HEK293 (cell line): Measurements from ENCODE around the gene SERPING1.

Source experiments
- CTCF ChIA-PET: fragments of 350-600 bp; formaldehyde crosslinking; extraction: SDS; loops from one replicate; lab custom pipeline; 2021; ENCODE audit warnings: antibody characterized with exemption; lab: Yijun Ruan, JAX
- POLR2A ChIA-PET: fragments of 300-600 bp; formaldehyde crosslinking; extraction: SDS; loops from one replicate; lab custom pipeline; 2020; ENCODE audit warnings: antibody characterized with exemption, inconsistent platforms; lab: Yijun Ruan, JAX
- H3K27ac ChIP-seq: fragments of 200-500 bp; sonication (Bioruptor generic); 2 replicates; pipeline ENCODE4 v1.5.1; 2014; ENCODE audit warnings: low read depth, low read length, control low read depth, inconsistent platforms; ENCODE audit errors: extremely low read depth
- H3K36me3 ChIP-seq, 2 experiments: fragments of 200-500 bp in 1 of 2; sonication (Bioruptor generic) in 1 of 2; 1 replicate in 1 of 2; 2 replicates in 1 of 2; pipeline ENCODE4 v1.5.1; 2014 to 2017; ENCODE audit warnings: inconsistent platforms in 2 of 2, low read length in 2 of 2; ENCODE audit not compliant: control insufficient read depth in 2 of 2, insufficient read depth in 1 of 2
- H3K4me1 ChIP-seq: fragments of 200-500 bp; sonication (Bioruptor generic); 2 replicates; pipeline ENCODE4 v1.5.1; 2014; ENCODE audit warnings: mild to moderate bottlenecking, low read length, inconsistent platforms; ENCODE audit not compliant: control insufficient read depth, insufficient read depth
- H3K4me3 ChIP-seq: 2 replicates; pipeline ENCODE4 v1.5.1; 2011; ENCODE audit warnings: low read depth, mild to moderate bottlenecking, control low read depth, low read length, moderate library complexity
- H3K9me3 ChIP-seq: fragments of 200-500 bp; sonication (Bioruptor generic); 2 replicates; pipeline ENCODE4 v1.5.1; 2014; ENCODE audit warnings: low read depth, low read length, inconsistent platforms; ENCODE audit not compliant: control insufficient read depth, insufficient read depth
- EGR2 ChIP-seq: fragments of 450-650 bp; formaldehyde crosslinking; IDR thresholded peaks from 2 replicates; pipeline ENCODE4 v1.5.1; 2016; ENCODE audit warnings: low read depth, missing biosample characterization, missing genetic modification characterization
- GLIS1 ChIP-seq: fragments of 450-650 bp; formaldehyde crosslinking; IDR thresholded peaks from 2 replicates; pipeline ENCODE4 v1.5.1; 2016; ENCODE audit warnings: missing biosample characterization, missing genetic modification characterization
- GLIS2 ChIP-seq: fragments of 450-650 bp; formaldehyde crosslinking; IDR thresholded peaks from 2 replicates; pipeline ENCODE4 v1.5.1; 2016; ENCODE audit warnings: missing biosample characterization, missing genetic modification characterization
- ZBTB1 ChIP-seq: fragments of 450-650 bp; formaldehyde crosslinking; IDR thresholded peaks from 2 replicates; pipeline ENCODE4 v1.5.1; 2016; ENCODE audit warnings: missing biosample characterization, missing genetic modification characterization
- ZFHX2 ChIP-seq: fragments of 450-650 bp; formaldehyde crosslinking; conservative IDR thresholded peaks from 2 replicates; pipeline ENCODE4 v1.5.1; 2016; ENCODE audit warnings: missing biosample characterization, missing genetic modification characterization
- ZNF274 ChIP-seq, 2 experiments: fragments of 200-500 bp in 1 of 2; fragments of 450-650 bp in 1 of 2; sonication (Bioruptor generic) in 1 of 2; formaldehyde crosslinking in 1 of 2; IDR thresholded peaks; 2 replicates each; pipeline versions ENCODE4 v1.5.1 to v1.6.1; 2014 to 2016; ENCODE audit warnings: borderline replicate concordance in 1 of 2, inconsistent platforms in 1 of 2, low read length in 1 of 2, missing biosample characterization in 1 of 2, missing genetic modification characterization in 1 of 2
- ZNF335 ChIP-seq: fragments of 450-650 bp; formaldehyde crosslinking; conservative IDR thresholded peaks from 2 replicates; pipeline ENCODE4 v1.5.1; 2016; ENCODE audit warnings: missing biosample characterization, missing genetic modification characterization
- ZNF350 ChIP-seq: fragments of 450-650 bp; formaldehyde crosslinking; IDR thresholded peaks from 2 replicates; pipeline ENCODE4 v1.5.0; 2017; ENCODE audit warnings: missing biosample characterization, mild to moderate bottlenecking, missing genetic modification characterization
- ZNF391 ChIP-seq: fragments of 450-650 bp; formaldehyde crosslinking; IDR thresholded peaks from 2 replicates; pipeline ENCODE4 v1.5.1; 2016; ENCODE audit warnings: low read depth, missing biosample characterization, missing genetic modification characterization, borderline replicate concordance
- ZNF426 ChIP-seq: fragments of 450-650 bp; formaldehyde crosslinking; IDR thresholded peaks from 2 replicates; pipeline ENCODE4 v1.5.1; 2017; ENCODE audit warnings: missing biosample characterization, missing genetic modification characterization, mild to moderate bottlenecking, inconsistent platforms, moderate library complexity
- ZNF610 ChIP-seq: fragments of 450-650 bp; formaldehyde crosslinking; IDR thresholded peaks from 2 replicates; pipeline ENCODE4 v1.5.1; 2016; ENCODE audit warnings: missing biosample characterization, missing genetic modification characterization, borderline replicate concordance
- ZXDB ChIP-seq: fragments of 450-650 bp; formaldehyde crosslinking; IDR thresholded peaks from 2 replicates; pipeline ENCODE4 v1.5.1; 2016; ENCODE audit warnings: missing biosample characterization, missing genetic modification characterization
- TF ChIP-seq, protein P1 (sequence below): fragments of 450-650 bp; formaldehyde crosslinking; IDR thresholded peaks from 2 replicates; pipeline ENCODE4 v1.5.1; 2016; ENCODE audit warnings: missing biosample characterization, missing genetic modification characterization
- TF ChIP-seq, protein P2 (sequence below): fragments of 450-650 bp; formaldehyde crosslinking; IDR thresholded peaks from 2 replicates; pipeline ENCODE4 v1.5.1; 2016; ENCODE audit warnings: missing biosample characterization, missing genetic modification characterization, low read depth
- TF ChIP-seq, protein P3 (sequence below): fragments of 450-650 bp; formaldehyde crosslinking; IDR thresholded peaks from 2 replicates; pipeline ENCODE4 v1.5.1; 2016; ENCODE audit warnings: missing biosample characterization, missing genetic modification characterization
- TF ChIP-seq, protein P4 (sequence below): fragments of 450-650 bp; formaldehyde crosslinking; IDR thresholded peaks from 2 replicates; pipeline ENCODE4 v1.5.1; 2016; ENCODE audit warnings: missing biosample characterization, missing genetic modification characterization
- TF ChIP-seq, protein P5 (sequence below): fragments of 450-650 bp; IDR thresholded peaks from 2 replicates; pipeline ENCODE4 v1.5.1; 2018; ENCODE audit warnings: missing biosample characterization, mild to moderate bottlenecking, missing genetic modification characterization
- TF ChIP-seq, protein P6 (sequence below): fragments of 450-650 bp; formaldehyde crosslinking; IDR thresholded peaks from 2 replicates; pipeline ENCODE4 v1.5.1; 2017; ENCODE audit warnings: missing biosample characterization, missing genetic modification characterization

The SERPING1 gene

DNA sequence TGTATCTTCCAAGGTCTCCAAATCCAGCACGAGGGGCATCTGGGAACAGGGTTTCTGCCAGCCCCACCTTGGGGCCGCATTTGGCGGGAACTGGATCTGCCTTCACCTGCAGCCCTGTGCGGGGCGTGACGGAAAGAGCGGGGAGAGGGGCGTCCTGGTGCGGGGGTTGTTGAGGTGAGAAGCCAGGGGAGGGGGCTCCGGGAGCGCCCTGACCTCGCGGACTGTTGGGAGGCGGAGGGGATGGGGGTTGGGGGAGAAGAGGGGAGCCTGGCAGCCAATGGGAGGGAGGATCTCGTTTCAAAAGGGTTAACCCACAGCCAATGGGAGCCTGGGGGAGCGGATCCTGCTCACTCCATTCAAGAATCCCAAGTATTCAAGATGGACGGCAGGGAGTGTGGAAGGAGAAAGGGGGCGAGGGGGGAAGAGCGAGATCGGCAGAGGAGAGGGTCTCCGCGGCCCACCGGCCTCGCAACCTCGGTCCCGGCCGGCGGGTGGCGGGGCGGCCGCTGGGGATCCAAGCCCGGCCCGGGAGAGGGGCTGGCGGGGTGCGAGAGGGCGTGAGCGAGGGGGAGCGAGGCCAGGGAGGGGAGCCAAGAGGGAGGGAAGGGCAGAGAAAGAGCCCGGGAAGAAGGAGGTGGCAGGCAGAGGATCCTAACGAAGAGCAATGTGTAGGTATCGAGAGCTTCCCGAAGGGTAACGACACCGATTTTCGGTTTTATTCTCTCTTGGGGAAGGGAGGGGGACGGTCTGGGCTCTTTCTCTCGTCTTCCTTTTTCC is 40.7 kb downstream of the SERPING1 start (continued):
- no peak for TF ChIP-seq ZNF274 (IDR thresholded peaks at IDR 0.05; ENCODE audit: low read length)
- TF ChIP-seq ZNF274 (tag by site-specific recombination; IDR thresholded peaks at IDR 0.05; ENCODE audit: borderline replicate concordance), result no peak
- no peak for TF ChIP-seq ZNF350 (tag by site-specific recombination)
- TF ChIP-seq, protein P1, sequence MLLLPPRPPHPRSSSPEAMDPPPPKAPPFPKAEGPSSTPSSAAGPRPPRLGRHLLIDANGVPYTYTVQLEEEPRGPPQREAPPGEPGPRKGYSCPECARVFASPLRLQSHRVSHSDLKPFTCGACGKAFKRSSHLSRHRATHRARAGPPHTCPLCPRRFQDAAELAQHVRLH, result no peak
- no peak for TF ChIP-seq ZNF426
- TF ChIP-seq GLIS1 (tag by site-specific recombination), result no peak
- TF ChIP-seq ZXDB (tag by site-specific recombination), result peak; percentile 75; the same call in 1 of the 2 replicates

DNA sequence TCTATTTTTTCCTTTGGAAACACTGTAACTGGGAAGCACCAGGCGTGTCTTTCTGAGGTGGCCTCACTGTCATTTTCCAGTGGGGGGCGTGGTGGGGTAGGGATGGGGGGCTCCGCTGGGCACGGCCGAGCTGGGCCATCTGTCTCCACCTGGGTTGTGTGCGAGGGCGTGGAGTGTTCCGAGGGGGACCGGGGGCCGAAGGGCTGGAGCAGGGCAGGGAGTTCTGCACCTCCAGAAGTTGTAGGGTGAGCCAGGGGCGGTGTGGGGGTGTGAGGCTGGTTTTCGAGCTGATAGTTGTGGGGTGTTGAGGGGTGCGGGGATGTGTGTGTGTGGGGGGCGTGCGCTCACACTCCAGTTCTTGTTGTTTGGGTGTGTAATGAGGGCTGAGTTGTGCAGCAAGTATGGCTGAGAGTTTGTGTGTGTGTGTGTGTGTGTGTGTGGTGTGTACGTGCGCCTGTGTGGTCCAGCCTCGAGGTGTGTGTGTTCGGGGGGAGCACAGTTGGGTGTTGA is 41.4 kb downstream of the SERPING1 start:
- TF ChIP-seq GLIS2 (tag by site-specific recombination) (peak; percentile 53; the same call in 1 of the 2 replicates), ZNF335 (tag by site-specific recombination) (0 out of 2 replicates have a peak, but pooled peaks have one; percentile 10), ZBTB1 (tag by site-specific recombination) (no peak), ZFHX2 (tag by site-specific recombination) (peak; percentile 86), ZNF610 (tag by site-specific recombination) (no peak), ZNF391 (tag by site-specific recombination) (0 out of 2 replicates have a peak, but pooled peaks have one; percentile 27), EGR2 (tag by site-specific recombination) (peak; percentile 72; the same call in 1 of the 2 replicates)
- TF ChIP-seq, protein P2, sequence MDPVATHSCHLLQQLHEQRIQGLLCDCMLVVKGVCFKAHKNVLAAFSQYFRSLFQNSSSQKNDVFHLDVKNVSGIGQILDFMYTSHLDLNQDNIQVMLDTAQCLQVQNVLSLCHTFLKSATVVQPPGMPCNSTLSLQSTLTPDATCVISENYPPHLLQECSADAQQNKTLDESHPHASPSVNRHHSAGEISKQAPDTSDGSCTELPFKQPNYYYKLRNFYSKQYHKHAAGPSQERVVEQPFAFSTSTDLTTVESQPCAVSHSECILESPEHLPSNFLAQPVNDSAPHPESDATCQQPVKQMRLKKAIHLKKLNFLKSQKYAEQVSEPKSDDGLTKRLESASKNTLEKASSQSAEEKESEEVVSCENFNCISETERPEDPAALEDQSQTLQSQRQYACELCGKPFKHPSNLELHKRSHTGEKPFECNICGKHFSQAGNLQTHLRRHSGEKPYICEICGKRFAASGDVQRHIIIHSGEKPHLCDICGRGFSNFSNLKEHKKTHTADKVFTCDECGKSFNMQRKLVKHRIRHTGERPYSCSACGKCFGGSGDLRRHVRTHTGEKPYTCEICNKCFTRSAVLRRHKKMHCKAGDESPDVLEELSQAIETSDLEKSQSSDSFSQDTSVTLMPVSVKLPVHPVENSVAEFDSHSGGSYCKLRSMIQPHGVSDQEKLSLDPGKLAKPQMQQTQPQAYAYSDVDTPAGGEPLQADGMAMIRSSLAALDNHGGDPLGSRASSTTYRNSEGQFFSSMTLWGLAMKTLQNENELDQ, result no peak
- TF ChIP-seq, protein P3, sequence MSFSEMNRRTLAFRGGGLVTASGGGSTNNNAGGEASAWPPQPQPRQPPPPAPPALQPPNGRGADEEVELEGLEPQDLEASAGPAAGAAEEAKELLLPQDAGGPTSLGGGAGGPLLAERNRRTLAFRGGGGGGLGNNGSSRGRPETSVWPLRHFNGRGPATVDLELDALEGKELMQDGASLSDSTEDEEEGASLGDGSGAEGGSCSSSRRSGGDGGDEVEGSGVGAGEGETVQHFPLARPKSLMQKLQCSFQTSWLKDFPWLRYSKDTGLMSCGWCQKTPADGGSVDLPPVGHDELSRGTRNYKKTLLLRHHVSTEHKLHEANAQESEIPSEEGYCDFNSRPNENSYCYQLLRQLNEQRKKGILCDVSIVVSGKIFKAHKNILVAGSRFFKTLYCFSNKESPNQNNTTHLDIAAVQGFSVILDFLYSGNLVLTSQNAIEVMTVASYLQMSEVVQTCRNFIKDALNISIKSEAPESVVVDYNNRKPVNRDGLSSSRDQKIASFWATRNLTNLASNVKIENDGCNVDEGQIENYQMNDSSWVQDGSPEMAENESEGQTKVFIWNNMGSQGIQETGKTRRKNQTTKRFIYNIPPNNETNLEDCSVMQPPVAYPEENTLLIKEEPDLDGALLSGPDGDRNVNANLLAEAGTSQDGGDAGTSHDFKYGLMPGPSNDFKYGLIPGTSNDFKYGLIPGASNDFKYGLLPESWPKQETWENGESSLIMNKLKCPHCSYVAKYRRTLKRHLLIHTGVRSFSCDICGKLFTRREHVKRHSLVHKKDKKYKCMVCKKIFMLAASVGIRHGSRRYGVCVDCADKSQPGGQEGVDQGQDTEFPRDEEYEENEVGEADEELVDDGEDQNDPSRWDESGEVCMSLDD (tag by site-specific recombination), result peak; percentile 75
- TF ChIP-seq, protein P4, sequence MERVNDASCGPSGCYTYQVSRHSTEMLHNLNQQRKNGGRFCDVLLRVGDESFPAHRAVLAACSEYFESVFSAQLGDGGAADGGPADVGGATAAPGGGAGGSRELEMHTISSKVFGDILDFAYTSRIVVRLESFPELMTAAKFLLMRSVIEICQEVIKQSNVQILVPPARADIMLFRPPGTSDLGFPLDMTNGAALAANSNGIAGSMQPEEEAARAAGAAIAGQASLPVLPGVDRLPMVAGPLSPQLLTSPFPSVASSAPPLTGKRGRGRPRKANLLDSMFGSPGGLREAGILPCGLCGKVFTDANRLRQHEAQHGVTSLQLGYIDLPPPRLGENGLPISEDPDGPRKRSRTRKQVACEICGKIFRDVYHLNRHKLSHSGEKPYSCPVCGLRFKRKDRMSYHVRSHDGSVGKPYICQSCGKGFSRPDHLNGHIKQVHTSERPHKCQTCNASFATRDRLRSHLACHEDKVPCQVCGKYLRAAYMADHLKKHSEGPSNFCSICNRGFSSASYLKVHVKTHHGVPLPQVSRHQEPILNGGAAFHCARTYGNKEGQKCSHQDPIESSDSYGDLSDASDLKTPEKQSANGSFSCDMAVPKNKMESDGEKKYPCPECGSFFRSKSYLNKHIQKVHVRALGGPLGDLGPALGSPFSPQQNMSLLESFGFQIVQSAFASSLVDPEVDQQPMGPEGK (tag by site-specific recombination), result peak; percentile 62
- TF ChIP-seq, protein P5, sequence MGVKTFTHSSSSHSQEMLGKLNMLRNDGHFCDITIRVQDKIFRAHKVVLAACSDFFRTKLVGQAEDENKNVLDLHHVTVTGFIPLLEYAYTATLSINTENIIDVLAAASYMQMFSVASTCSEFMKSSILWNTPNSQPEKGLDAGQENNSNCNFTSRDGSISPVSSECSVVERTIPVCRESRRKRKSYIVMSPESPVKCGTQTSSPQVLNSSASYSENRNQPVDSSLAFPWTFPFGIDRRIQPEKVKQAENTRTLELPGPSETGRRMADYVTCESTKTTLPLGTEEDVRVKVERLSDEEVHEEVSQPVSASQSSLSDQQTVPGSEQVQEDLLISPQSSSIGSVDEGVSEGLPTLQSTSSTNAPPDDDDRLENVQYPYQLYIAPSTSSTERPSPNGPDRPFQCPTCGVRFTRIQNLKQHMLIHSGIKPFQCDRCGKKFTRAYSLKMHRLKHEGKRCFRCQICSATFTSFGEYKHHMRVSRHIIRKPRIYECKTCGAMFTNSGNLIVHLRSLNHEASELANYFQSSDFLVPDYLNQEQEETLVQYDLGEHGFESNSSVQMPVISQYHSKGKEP (tag by site-specific recombination), result no peak
- TF ChIP-seq, protein P6, sequence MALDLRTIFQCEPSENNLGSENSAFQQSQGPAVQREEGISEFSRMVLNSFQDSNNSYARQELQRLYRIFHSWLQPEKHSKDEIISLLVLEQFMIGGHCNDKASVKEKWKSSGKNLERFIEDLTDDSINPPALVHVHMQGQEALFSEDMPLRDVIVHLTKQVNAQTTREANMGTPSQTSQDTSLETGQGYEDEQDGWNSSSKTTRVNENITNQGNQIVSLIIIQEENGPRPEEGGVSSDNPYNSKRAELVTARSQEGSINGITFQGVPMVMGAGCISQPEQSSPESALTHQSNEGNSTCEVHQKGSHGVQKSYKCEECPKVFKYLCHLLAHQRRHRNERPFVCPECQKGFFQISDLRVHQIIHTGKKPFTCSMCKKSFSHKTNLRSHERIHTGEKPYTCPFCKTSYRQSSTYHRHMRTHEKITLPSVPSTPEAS, result peak; percentile 85
- H3K9me3 ChIP-seq, result no peaks in the 10 kb centered on the region
- H3K27ac ChIP-seq, result peak overlapping the region; percentile 62; the same call in 1 of the 2 replicates
- H3K36me3 ChIP-seq, result no peaks in the 10 kb centered on the region
- CTCF ChIA-PET, result interaction anchor here (0.7 to 8.6 kb wide), 5 partner anchors 20 to 182 kb away, joined by 3 to 183 read pairs (median 3); partner anchors contain the start of gene UBE2L6
- no peaks in the 10 kb centered on the region; the same call in 1 of the 2 replicates for H3K4me1 ChIP-seq
- H3K4me3 ChIP-seq, result peak overlapping the region; percentile 70
- POLR2A ChIA-PET, result interaction anchor here (1.1 to 1.4 kb wide), 2 partner anchors 9 to 11 kb away, joined by 3 read pairs; partner anchors contain the start of gene YPEL4
